Ectodermal cell (in vitro differentiated cells): Measurements from ENCODE around the gene PLEKHG4.

Experiments
- H3K27ac ChIP-seq: 2 replicates; pipeline ENCODE4 v1.7.0; 2013; ENCODE audit warnings: mild to moderate bottlenecking, low read depth, low read length; ENCODE audit not compliant: insufficient read depth, poor library complexity, severe bottlenecking
- H3K27me3 ChIP-seq: 2 replicates; pipeline ENCODE4 v1.7.0; 2013; ENCODE audit warnings: mild to moderate bottlenecking, low read length; ENCODE audit not compliant: insufficient read depth, control insufficient read depth, poor library complexity, severe bottlenecking
- H3K36me3 ChIP-seq: one replicate; pipeline ENCODE4 v1.7.0; 2013; ENCODE audit warnings: low read length; ENCODE audit not compliant: control insufficient read depth, insufficient read depth
- H3K4me1 ChIP-seq: one replicate; pipeline ENCODE4 v1.7.0; 2013; ENCODE audit warnings: low read length; ENCODE audit not compliant: control insufficient read depth, insufficient read depth
- H3K4me3 ChIP-seq: 2 replicates; pipeline ENCODE4 v1.7.0; 2013; ENCODE audit warnings: low read depth, low read length, control low read depth; ENCODE audit not compliant: insufficient read depth
- H3K9me3 ChIP-seq: 2 replicates; pipeline ENCODE4 v1.7.0; 2013; ENCODE audit warnings: mild to moderate bottlenecking, low read length, moderate library complexity; ENCODE audit not compliant: control insufficient read depth
- WGBS, 2 experiments: methylation state at CpG; one replicate each; pipeline ENCODE4 v1.1.7; 2013; ENCODE audit warnings: missing lambda C conversion rate in 2 of 2; 5-methylcytosine and 5-hydroxymethylcytosine counted together

The PLEKHG4 gene

DNA sequence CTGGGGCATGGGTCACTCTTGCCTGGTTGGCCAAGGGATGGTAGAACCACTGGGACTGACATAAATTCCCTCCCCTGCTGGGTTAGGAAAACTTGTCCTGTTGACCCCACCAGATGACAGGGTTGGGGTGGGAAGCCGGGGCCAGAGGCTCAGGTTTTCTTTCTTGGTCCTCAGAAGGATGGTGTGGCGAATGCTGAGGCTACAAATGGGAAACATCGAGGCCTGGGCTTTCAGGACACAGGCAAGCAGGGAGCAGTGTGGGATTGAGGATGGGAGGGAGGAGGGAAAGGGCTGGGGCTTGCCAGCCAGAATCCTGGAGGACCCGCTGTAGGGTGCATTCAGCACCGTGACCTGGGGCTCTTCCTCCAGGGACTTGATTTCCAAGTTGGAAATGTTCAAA, 14.5 kb upstream of the PLEKHG4 start:
- Histone ChIP-seq H3K27ac (no peak overlapping the region), H3K27me3 (no peaks in the 10 kb centered on the region), H3K9me3 (no peaks in the 10 kb centered on the region), H3K4me1 (no peaks in the 10 kb centered on the region), H3K4me3 (no peak overlapping the region), H3K36me3 (no peaks in the 10 kb centered on the region)
- 93 to 96% methylated on average over 5 of the region's 5 CpGs for WGBS, 2 experiments

DNA sequence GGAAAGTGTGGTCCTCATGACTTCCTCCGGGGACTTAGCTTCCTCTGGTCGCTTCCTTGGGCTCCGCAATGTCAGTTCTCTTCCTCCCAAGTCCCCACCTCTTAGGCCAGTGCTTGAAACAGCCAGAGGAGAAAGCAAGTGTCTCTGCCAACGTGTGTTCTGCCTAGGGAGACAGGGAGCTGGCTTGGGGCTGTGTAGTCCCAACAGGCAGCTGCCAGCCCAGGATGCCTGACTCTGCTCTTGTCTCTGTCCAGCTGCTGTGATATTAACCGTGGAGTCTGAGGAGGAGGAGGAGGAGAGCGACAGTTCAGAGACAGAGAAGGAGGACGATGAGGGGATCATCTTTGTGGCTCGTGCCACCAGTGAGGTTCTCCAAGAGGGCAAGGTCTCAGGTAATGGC, 13.5 kb upstream of the PLEKHG4 start:
- Histone ChIP-seq H3K4me1 (no peaks in the 10 kb centered on the region), H3K9me3 (no peaks in the 10 kb centered on the region), H3K36me3 (no peaks in the 10 kb centered on the region), H3K27me3 (no peaks in the 10 kb centered on the region), H3K4me3 (no peak overlapping the region), H3K27ac (no peak overlapping the region)
- WGBS, 2 experiments, result 85 to 86% methylated on average over 8 of the region's 8 CpGs

DNA sequence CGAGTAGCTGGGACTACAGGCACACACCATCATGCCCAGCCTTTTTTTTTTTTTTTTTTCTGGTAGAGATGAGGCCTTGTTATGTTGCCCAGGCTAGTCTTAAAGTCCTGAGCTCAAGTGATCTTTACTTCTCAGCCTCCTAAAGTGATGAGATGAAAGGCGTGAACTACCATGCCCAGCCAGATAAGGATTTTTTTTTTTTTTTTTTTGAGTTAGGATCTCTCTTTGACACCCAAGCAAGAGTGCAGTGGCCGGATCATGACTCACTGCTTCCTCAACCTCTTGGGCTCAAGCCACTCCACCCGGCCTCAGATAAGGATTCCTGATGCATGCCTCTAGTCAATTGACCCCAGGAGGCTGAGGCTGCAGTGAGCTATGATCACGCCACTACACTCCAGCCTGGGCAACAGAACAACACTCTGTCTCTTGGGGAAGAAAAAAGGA, 11.2 kb upstream of the PLEKHG4 start:
- Histone ChIP-seq H3K9me3 (no peaks in the 10 kb centered on the region), H3K36me3 (no peaks in the 10 kb centered on the region), H3K4me1 (no peaks in the 10 kb centered on the region), H3K27me3 (no peaks in the 10 kb centered on the region), H3K27ac (no peak overlapping the region), H3K4me3 (no peak overlapping the region)
- 82 to 87% methylated on average over 5 of the region's 5 CpGs for WGBS, 2 experiments

DNA sequence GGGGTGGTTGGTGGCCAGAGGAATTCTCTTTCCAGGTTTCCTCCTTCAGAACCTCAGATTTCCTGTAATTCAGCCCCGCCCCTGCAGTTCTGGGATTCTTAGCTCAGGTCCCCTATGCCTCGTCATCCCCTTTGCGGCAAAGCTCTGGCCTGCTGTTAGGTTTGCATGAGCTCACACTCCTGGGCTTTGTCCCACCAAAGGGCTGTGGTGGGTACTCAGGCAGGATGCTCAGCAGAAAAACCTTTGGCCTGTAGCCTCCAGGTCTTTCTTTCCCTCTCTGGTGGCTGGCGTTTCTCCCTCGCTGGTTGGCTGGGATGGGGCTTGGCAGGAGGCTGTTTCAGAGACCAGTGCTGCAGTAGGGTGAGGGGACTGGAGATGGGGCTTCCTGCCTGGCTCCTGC, 9.6 kb upstream of the PLEKHG4 start:
- H3K27me3 ChIP-seq, result no peaks in the 10 kb centered on the region
- no peak overlapping the region for H3K4me3 ChIP-seq
- H3K9me3 ChIP-seq, result no peaks in the 10 kb centered on the region
- WGBS, 2 experiments, result 60 to 65% methylated on average over 3 to 5 of the region's 5 CpGs
- no peaks in the 10 kb centered on the region for H3K36me3 ChIP-seq
- H3K27ac ChIP-seq, result no peak overlapping the region
- H3K4me1 ChIP-seq, result no peaks in the 10 kb centered on the region

DNA sequence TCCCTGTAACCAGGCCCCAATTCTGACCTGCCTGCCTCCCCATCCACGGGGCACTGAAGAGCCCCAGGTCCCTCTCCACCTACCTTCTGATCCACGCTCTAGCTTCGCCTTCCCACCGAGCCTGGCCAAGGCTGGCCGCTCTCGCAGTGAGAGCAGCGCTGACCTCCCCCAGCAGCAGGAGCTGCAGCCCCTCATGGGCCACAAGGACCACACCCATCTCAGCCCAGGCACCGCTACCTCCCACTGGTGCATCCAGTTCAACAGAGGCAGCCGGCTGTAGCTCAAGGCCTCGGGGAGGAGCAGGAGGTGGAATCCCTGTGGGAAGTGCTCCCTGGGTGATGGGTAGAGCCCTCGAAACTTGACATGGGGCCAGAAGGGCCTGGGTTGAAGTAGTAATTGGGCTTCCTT, 8.4 kb upstream of the PLEKHG4 start:
- H3K27ac ChIP-seq, result no peak overlapping the region
- no peaks in the 10 kb centered on the region for H3K27me3 ChIP-seq
- H3K4me3 ChIP-seq, result no peak overlapping the region
- no peaks in the 10 kb centered on the region for H3K36me3 ChIP-seq
- no peaks in the 10 kb centered on the region for H3K9me3 ChIP-seq
- H3K4me1 ChIP-seq, result no peaks in the 10 kb centered on the region
- WGBS, 2 experiments, result 89 to 92% methylated on average over 11 of the region's 11 CpGs

DNA sequence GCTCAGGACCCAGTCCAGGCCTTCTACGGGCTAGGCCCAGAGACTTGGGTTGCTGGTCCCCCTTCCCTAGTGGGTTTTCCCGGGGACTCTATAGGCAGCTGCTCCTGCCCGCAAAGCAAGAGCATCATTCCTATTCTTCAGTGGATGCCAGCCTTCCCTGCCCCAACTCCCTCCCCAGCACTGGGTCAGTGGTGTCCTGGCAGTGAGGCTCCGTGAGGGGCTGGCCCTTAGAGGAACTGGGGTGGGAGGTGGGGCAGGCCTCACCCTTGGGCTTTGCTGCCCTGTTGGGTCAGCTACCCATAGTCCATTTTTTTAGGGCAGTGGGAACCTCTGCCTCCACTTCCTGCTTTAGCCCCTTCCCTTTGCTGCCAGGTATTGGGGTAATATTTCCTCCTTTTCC, 7.9 kb upstream of the PLEKHG4 start:
- H3K4me1 ChIP-seq, result no peaks in the 10 kb centered on the region
- H3K27me3 ChIP-seq, result no peaks in the 10 kb centered on the region
- WGBS, 2 experiments, result 85 to 93% methylated on average over 4 of the region's 4 CpGs
- H3K27ac ChIP-seq, result no peak overlapping the region
- H3K4me3 ChIP-seq, result no peak overlapping the region
- H3K36me3 ChIP-seq, result no peaks in the 10 kb centered on the region
- H3K9me3 ChIP-seq, result no peaks in the 10 kb centered on the region

DNA sequence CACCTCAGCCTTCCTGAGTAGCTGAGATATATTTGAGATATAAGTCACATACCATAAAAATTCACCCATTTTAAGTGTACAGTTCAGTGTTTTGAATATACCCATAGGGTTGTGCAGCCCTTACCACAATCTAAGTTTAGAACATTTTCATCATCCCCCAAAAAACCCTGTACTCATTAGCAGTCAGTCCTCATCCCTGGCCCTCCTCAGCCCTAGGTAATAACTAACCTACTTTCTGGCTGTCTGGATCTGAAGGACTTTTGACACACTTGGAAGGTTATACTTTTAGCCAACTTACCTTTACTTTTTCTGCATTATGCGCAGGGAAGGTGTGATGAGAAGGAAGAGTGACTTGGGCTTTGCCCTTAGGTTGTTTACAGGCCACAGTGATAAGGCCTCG, 4.0 kb upstream of the PLEKHG4 start:
- Histone ChIP-seq H3K27ac (no peak overlapping the region), H3K4me1 (no peaks in the 10 kb centered on the region), H3K4me3 (no peak overlapping the region), H3K36me3 (no peaks in the 10 kb centered on the region), H3K27me3 (peaks cover 21% of the 10 kb centered on the region), H3K9me3 (no peaks in the 10 kb centered on the region)
- 100% methylated on average over 2 of the region's 2 CpGs for whole genome bisulfite sequencing, 2 experiments

DNA sequence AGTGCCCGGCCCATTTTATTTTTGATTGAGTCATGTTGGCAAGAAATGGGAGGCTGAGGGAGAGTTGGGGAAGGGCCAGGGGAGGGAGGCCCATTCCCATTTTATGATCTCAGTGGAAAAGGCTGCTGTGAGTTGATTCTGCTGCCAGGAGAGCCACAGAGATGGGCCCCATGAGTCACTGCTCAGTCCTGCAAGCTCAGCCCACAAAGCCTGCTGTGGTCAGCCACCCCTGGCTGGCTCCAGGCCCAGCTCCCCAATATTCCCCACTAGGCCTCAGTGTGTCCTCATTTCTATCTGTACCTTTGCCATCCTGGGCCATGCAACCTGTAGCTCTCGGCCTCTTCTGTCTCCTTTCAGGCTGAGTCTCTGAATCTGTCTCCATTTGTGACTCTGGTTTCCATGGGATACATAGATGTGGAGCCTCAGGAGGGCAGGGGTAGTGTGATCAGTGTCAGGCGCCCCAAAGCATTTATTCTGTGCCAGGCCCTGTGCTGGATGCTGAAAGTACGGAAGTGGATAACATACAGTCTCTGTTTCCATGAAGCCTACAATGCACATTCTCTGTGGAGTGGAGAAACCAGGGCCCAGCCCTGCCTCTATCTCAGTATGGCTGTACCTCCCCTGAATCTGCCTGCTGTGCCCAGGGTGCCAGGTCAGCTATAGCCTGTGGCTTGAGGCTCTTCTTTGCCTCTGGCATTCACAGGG, 1.9 kb upstream of the PLEKHG4 start:
- no peak overlapping the region for H3K27ac ChIP-seq
- H3K4me3 ChIP-seq, result no peak overlapping the region
- H3K4me1 ChIP-seq, result no peaks in the 10 kb centered on the region
- no peaks in the 10 kb centered on the region for H3K36me3 ChIP-seq
- peaks cover 21% of the 10 kb centered on the region for H3K27me3 ChIP-seq
- no peaks in the 10 kb centered on the region for H3K9me3 ChIP-seq
- 93 to 94% methylated on average over 4 of the region's 4 CpGs for WGBS, 2 experiments

DNA sequence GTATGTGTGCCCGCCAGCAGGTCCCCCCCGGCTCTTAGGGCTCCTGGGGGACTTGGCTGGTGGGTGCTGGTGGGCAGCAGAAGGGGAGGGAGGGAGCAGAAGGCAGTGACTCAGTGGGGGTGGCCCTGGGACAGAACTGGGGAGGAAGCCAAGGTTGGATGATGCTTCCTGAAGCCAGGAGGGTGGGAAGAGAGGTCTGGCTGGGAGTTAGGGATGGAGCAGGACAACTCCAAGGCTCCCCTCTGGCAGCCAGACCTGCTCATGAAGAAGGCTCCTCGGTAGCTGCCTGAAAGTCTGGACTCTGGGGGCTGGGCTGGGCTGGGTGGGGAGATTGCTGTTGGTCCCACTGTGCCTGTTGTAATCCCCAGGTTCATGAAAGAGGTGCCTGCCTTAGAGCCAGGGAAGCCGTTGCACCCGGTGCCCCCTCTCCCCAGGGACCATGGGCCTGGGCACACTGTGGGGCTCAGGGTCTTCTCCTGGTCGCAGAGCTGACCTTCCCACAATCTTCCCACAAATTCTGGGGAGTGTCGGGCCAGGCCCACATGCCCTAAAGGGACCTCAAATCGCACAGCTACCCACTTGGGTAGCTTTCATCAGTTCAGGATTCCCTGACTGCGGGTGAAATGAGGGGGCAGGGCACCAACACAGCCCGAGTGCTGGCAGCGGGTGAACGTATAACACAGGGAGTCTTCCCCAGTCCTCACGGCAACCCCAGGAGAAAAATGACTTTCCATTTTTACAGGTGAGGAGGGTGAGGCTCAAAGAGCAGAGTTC, 1.1 kb upstream of the PLEKHG4 start:
- Histone ChIP-seq H3K27me3 (peaks cover 21% of the 10 kb centered on the region), H3K9me3 (no peaks in the 10 kb centered on the region), H3K4me1 (no peaks in the 10 kb centered on the region), H3K36me3 (no peaks in the 10 kb centered on the region), H3K27ac (no peak overlapping the region), H3K4me3 (peak overlapping the region; percentile 29)
- WGBS, 2 experiments, result 84 to 89% methylated on average over 13 of the region's 13 CpGs

DNA sequence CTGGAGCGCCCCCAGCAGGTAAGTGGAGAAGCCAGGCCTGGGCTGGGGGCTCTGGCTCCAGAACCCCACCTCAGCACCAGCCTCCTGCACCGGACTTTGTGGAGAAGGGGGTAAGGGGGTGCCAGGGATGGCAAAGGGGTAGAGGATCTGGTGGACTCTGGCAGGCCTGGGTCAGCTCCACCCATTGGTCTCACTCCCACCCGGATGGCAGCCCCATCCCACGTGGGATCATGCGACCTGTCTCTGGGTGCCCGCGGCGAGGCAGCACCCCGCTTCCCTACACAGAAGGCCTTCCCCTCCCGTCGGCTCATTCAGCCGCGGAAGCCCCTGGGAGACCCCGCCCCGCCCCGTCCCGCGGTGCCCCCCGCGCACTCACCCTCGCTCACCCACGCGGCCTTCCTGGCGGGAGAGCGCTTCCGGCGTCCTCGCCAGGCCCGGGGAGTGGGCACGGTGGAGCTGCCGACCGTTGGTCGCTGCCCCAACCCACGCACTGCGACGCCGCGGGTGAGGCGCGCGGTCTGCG, 498 bp upstream of the PLEKHG4 start:
- peaks cover 21% of the 10 kb centered on the region for H3K27me3 ChIP-seq
- no peaks in the 10 kb centered on the region for H3K36me3 ChIP-seq
- H3K4me1 ChIP-seq, result no peaks in the 10 kb centered on the region
- H3K4me3 ChIP-seq, result peak overlapping the region; percentile 29
- H3K9me3 ChIP-seq, result no peaks in the 10 kb centered on the region
- no peak overlapping the region for H3K27ac ChIP-seq
- WGBS, 2 experiments, result 16 to 18% methylated on average over 42 of the region's 42 CpGs
